ENCODE measurements around the gene AHCYL2. TPM values are rescaled to one million over a fixed set of nuclear protein-coding genes. Genes with fewer than 3 reads are reported as not detected.

AHCYL2 gene
- polyA plus RNA-seq, 1 donor from 2014 or later, result 39.9 TPM

- H3K79me2 ChIP-seq (replicated peaks; ENCODE audit: insufficient read depth, low read length), result no peaks in the 10 kb centered on the region
- TF ChIP-seq EZH2 (IDR thresholded peaks at IDR 0.05; ENCODE audit: borderline replicate concordance, insufficient read depth, low read length, poor library complexity, severe bottlenecking) (no peak), SMC3 (conservative IDR thresholded peaks at IDR 0.05; ENCODE audit: poor library complexity) (no peak), POLR2AphosphoS5 (IDR thresholded peaks at IDR 0.05) (no peak), RAD21 (conservative IDR thresholded peaks at IDR 0.05) (no peak), CTCF (IDR thresholded peaks at IDR 0.05; ENCODE audit: poor library complexity, severe bottlenecking) (no peak), EP300 (conservative IDR thresholded peaks at IDR 0.05; ENCODE audit: poor library complexity, severe bottlenecking) (no peak), MXI1 (conservative IDR thresholded peaks at IDR 0.05; ENCODE audit: poor library complexity, severe bottlenecking) (no peak), REST (IDR thresholded peaks at IDR 0.05; ENCODE audit: borderline replicate concordance) (no peak), TAF1 (IDR thresholded peaks at IDR 0.05; ENCODE audit: low read depth) (no peak)
- peaks cover 7% of the 10 kb centered on the region for H3K36me3 ChIP-seq (ENCODE audit: insufficient read depth, low read length)
- H2AFZ ChIP-seq (ENCODE audit: low read depth, low read length), result no peak overlapping the region
- H3K9me3 ChIP-seq (ENCODE audit: low read length), result no peaks in the 10 kb centered on the region
- H3K4me2 ChIP-seq (ENCODE audit: low read length), result no peak overlapping the region
- no peak overlapping the region for H3K4me3 ChIP-seq (ENCODE audit: low read length)
- no peaks in the 10 kb centered on the region for H4K20me1 ChIP-seq (ENCODE audit: insufficient read depth)
- H3F3A ChIP-seq (ENCODE audit: insufficient read depth, low read length, poor library complexity, severe bottlenecking), result no peaks in the 10 kb centered on the region
- H3K9ac ChIP-seq (ENCODE audit: low read length), result no peak overlapping the region
- no peak overlapping the region for H3K27ac ChIP-seq (ENCODE audit: low read length)
- no peaks in the 10 kb centered on the region for H3K9me2 ChIP-seq (ENCODE audit: insufficient read depth, low read length)
- H3K27me3 ChIP-seq (ENCODE audit: insufficient read depth, low read depth, low read length), result no peaks in the 10 kb centered on the region
These were observed 122.5 kb downstream of the AHCYL2 start for GRCh38 chr7:129347330-129347729.

- H2AFZ ChIP-seq (ENCODE audit: low read depth, low read length), result no peak overlapping the region
- no peak overlapping the region for H3K27ac ChIP-seq (ENCODE audit: low read length)
- H3K27me3 ChIP-seq (ENCODE audit: insufficient read depth, low read depth, low read length), result no peaks in the 10 kb centered on the region
- TF ChIP-seq EZH2 (IDR thresholded peaks at IDR 0.05; ENCODE audit: borderline replicate concordance, insufficient read depth, low read length, poor library complexity, severe bottlenecking) (no peak), REST (IDR thresholded peaks at IDR 0.05; ENCODE audit: borderline replicate concordance) (no peak), EP300 (conservative IDR thresholded peaks at IDR 0.05; ENCODE audit: poor library complexity, severe bottlenecking) (no peak), POLR2AphosphoS5 (IDR thresholded peaks at IDR 0.05) (no peak), MXI1 (conservative IDR thresholded peaks at IDR 0.05; ENCODE audit: poor library complexity, severe bottlenecking) (no peak), TAF1 (IDR thresholded peaks at IDR 0.05; ENCODE audit: low read depth) (no peak), CTCF (IDR thresholded peaks at IDR 0.05; ENCODE audit: poor library complexity, severe bottlenecking) (no peak), SMC3 (conservative IDR thresholded peaks at IDR 0.05; ENCODE audit: poor library complexity) (no peak), RAD21 (conservative IDR thresholded peaks at IDR 0.05) (no peak)
- H3F3A ChIP-seq (ENCODE audit: insufficient read depth, low read length, poor library complexity, severe bottlenecking), result no peaks in the 10 kb centered on the region
- no peaks in the 10 kb centered on the region for H3K79me2 ChIP-seq (replicated peaks; ENCODE audit: insufficient read depth, low read length)
- H3K9me3 ChIP-seq (ENCODE audit: low read length), result no peaks in the 10 kb centered on the region
- H3K9ac ChIP-seq (ENCODE audit: low read length), result no peak overlapping the region
- H4K20me1 ChIP-seq (ENCODE audit: insufficient read depth), result no peaks in the 10 kb centered on the region
- H3K4me2 ChIP-seq (ENCODE audit: low read length), result no peak overlapping the region
- no peaks in the 10 kb centered on the region for H3K9me2 ChIP-seq (ENCODE audit: insufficient read depth, low read length)
- H3K4me3 ChIP-seq (ENCODE audit: low read length), result no peak overlapping the region
- peaks cover 7% of the 10 kb centered on the region for H3K36me3 ChIP-seq (ENCODE audit: insufficient read depth, low read length)
These were observed 123.4 kb downstream of the AHCYL2 start for GRCh38 chr7:129348023-129348740.

Measured in neural cell (in vitro differentiated cells).